PC-9 (cell line): ENCODE data around the gene LYST. TPM values are rescaled to one million over a fixed set of nuclear protein-coding genes. Genes with fewer than 3 reads are reported as not detected.
"Not testable (repeated sequence)": the region's sequence is repeated elsewhere in the genome, so short reads cannot be mapped to it uniquely, and the experiment has no call there.

Experiments
- BruUV-seq: library from RNA; stranded (reverse); fragments of 400-500 nt; replicated peaks from 2 replicates; lab custom pipeline; 2021; lab: Mats Ljungman, UMichigan
- CTCF ChIA-PET: fragments of 300-600 bp; sonication (Branson Sonifier 250); formaldehyde crosslinking; loops from one replicate; lab custom pipeline; 2022; ENCODE audit warnings: antibody characterized with exemption; lab: Charles Lee
- POLR2A ChIA-PET: fragments of 300-600 bp; sonication (Branson Sonifier 250); formaldehyde crosslinking; loops from one replicate; lab custom pipeline; 2022; ENCODE audit warnings: antibody characterized with exemption; ENCODE audit not compliant: unreplicated experiment; lab: Charles Lee
- DNase-seq, 2 experiments: peaks; one replicate each; pipeline versions ENCODE4 v3.0.0 to v3.0.0-alpha.2; 2015 to 2022; ENCODE audit warnings: mixed read lengths in 1 of 2
- H2AFZ ChIP-seq: fragments of 200-600 bp; sonication (generic); 2 replicates; pipeline ENCODE4 v1.8.1; 2017; ENCODE audit warnings: antibody characterized with exemption
- H3F3A ChIP-seq: fragments of 200-600 bp; sonication (generic); 2 replicates; pipeline ENCODE4 v1.8.1; 2017; ENCODE audit warnings: antibody characterized with exemption, mild to moderate bottlenecking, low read depth; ENCODE audit not compliant: insufficient read depth
- H3K27ac ChIP-seq: fragments of 200-600 bp; sonication (generic); 2 replicates; pipeline ENCODE4 v1.6.1; 2016; ENCODE audit warnings: mixed run types
- H3K27me3 ChIP-seq: fragments of 200-600 bp; sonication (generic); 2 replicates; pipeline ENCODE4 v1.6.1; 2016; ENCODE audit warnings: low read depth, mixed run types; ENCODE audit not compliant: insufficient read depth
- H3K36me3 ChIP-seq: fragments of 200-600 bp; sonication (generic); 2 replicates; pipeline ENCODE4 v1.6.1; 2016; ENCODE audit warnings: low read depth, mixed run types
- H3K4me1 ChIP-seq: fragments of 200-600 bp; sonication (generic); replicated peaks from 2 replicates; pipeline ENCODE4 v1.6.1; 2016; ENCODE audit warnings: mixed run types; ENCODE audit not compliant: insufficient read depth
- H3K4me2 ChIP-seq: fragments of 200-600 bp; sonication (generic); 2 replicates; pipeline ENCODE4 v1.6.1; 2017; ENCODE audit warnings: mixed run types
- H3K4me3 ChIP-seq: fragments of 200-600 bp; sonication (generic); 2 replicates; pipeline ENCODE4 v1.6.1; 2016; ENCODE audit warnings: mixed run types
- H3K79me2 ChIP-seq: fragments of 200-600 bp; sonication (generic); 2 replicates; pipeline ENCODE4 v1.6.1; 2017; ENCODE audit warnings: low read depth, mixed run types
- H3K9me2 ChIP-seq: fragments of 200-600 bp; sonication (generic); 2 replicates; pipeline ENCODE4 v1.8.1; 2017; ENCODE audit warnings: mild to moderate bottlenecking; ENCODE audit not compliant: insufficient read depth
- H3K9me3 ChIP-seq: fragments of 200-600 bp; sonication (generic); 2 replicates; pipeline ENCODE4 v1.8.1; 2016; ENCODE audit warnings: low read depth; ENCODE audit not compliant: insufficient read depth
- H4K20me1 ChIP-seq: fragments of 200-600 bp; sonication (generic); 2 replicates; pipeline ENCODE4 v1.8.1; 2017; ENCODE audit not compliant: insufficient read depth
- CTCF ChIP-seq: fragments of 200-600 bp; sonication (generic); conservative IDR thresholded peaks from 2 replicates; pipeline ENCODE4 v1.6.1; 2017; ENCODE audit warnings: mixed run types, antibody characterized with exemption, mild to moderate bottlenecking, moderate library complexity
- EZH2 ChIP-seq: fragments of 200-600 bp; sonication (generic); IDR thresholded peaks from 2 replicates; pipeline ENCODE4 v1.8.0; 2017; ENCODE audit warnings: antibody characterized with exemption, low read depth
- intact Hi-C: fragments of 100-400 bp; cut with micrococcal nuclease; formaldehyde crosslinking; loops from one replicate; pipeline ENCODE4 v1.10.0; 2022; ENCODE audit not compliant: unreplicated experiment
- total RNA-seq: library from RNA; stranded (reverse); gene quantifications from 2 replicates; pipeline ENCODE4 v1.2.3, GENCODE V29; 2021

Gene LYST
- total RNA-seq, 1 experiment from 2014 or later = 14.1 TPM

- CTCF ChIA-PET = interaction anchor here (0.6 kb wide), 1 partner anchor 693 kb away, joined by 5 read pairs; no protein-coding TSS in a partner anchor
- no peak overlapping the region for H3K27ac ChIP-seq
- intact Hi-C loops = no loop called here
- no peak for DNase-seq
- H3K27me3 ChIP-seq = no peaks in the 10 kb centered on the region
- H3K4me2 ChIP-seq = no peak overlapping the region
- no peak overlapping the region for H2AFZ ChIP-seq
- BruUV-seq = no TSS peak
- H3K4me3 ChIP-seq = no peak overlapping the region
- H3F3A ChIP-seq = no peaks in the 10 kb centered on the region
- 0 out of 2 replicates have a peak, but pooled peaks cover 4% of the 10 kb centered on the region for H3K36me3 ChIP-seq
- H4K20me1 ChIP-seq = no peaks in the 10 kb centered on the region
- POLR2A ChIA-PET = no interaction called here
- no peaks in the 10 kb centered on the region for H3K9me2 ChIP-seq
- no peaks in the 10 kb centered on the region for H3K9me3 ChIP-seq
- H3K79me2 ChIP-seq = no peaks in the 10 kb centered on the region
- no peaks in the 10 kb centered on the region for H3K4me1 ChIP-seq
- TF ChIP-seq CTCF (no peak), EZH2 (no peak)
Measured at GRCh38 chr1:235757587-235758096, 109.1 kb downstream of the LYST start.

- BruUV-seq, H3K27ac ChIP-seq, H2AFZ ChIP-seq, H3K9me2 ChIP-seq, H3K9me3 ChIP-seq, H3K4me1 ChIP-seq, H4K20me1 ChIP-seq, H3K4me3 ChIP-seq, H3F3A ChIP-seq, H3K4me2 ChIP-seq, H3K79me2 ChIP-seq, intact Hi-C loops, CTCF ChIA-PET, H3K36me3 ChIP-seq, DNase-seq, H3K27me3 ChIP-seq: not testable (repeated sequence)
- POLR2A ChIA-PET = interaction anchor here (0.6 kb wide), 3 partner anchors 13 to 1547 kb away, joined by 3 to 10 read pairs (median 3); no protein-coding TSS in a partner anchor
Measured at GRCh38 chr1:235754186-235754585, 112.5 kb downstream of the LYST start.

- CTCF ChIA-PET = no interaction called here
- no peaks in the 10 kb centered on the region for H3K36me3 ChIP-seq
Measured at GRCh38 chr1:235749755-235750300, 116.9 kb downstream of the LYST start.

More at GRCh38 chr1:235749755-235750300, 116.9 kb downstream of the LYST start:
- POLR2A ChIA-PET = interaction anchor here (1.1 kb wide), 1 partner anchor 183 kb away, joined by 4 read pairs; no protein-coding TSS in a partner anchor
- intact Hi-C loops = no loop called here
- Histone ChIP-seq H3K9me3 (no peaks in the 10 kb centered on the region), H3K27ac (no peak overlapping the region), H3K27me3 (no peaks in the 10 kb centered on the region), H3K9me2 (no peaks in the 10 kb centered on the region), H3K4me2 (no peak overlapping the region), H3K4me1 (no peaks in the 10 kb centered on the region), H2AFZ (no peak overlapping the region), H3K4me3 (no peak overlapping the region), H4K20me1 (no peaks in the 10 kb centered on the region), H3F3A (no peaks in the 10 kb centered on the region), H3K79me2 (no peaks in the 10 kb centered on the region)
- no TSS peak for BruUV-seq
- no peak for DNase-seq
- no peak for TF ChIP-seq CTCF
- no peak for TF ChIP-seq EZH2
